Measurements from ENCODE around the gene SPIRE1.

DNA sequence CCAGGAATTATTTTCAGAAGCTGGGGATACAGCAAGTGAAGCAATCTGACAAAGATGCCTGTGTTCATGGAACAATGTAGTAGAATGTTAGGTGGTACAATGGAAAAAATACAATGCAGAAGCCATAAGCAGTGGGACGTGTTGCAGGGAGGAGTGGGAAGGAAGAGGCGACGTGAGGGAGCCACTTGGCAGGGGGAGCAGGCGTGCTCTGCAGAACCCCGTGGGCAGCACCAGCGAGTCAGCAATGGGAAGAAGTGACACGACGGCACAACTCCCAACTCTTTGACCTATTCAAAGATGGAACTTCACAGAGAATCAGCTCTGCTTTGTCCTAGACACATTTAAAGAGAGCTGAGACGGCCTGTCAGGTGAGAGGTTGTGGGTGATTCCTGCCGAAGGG lies 219.7 kb downstream of the SPIRE1 start:
- no peak for TF ChIP-seq EZH2 (IDR thresholded peaks at IDR 0.05; ENCODE audit: insufficient read depth, poor library complexity, severe bottlenecking)
- TF ChIP-seq EZH2phosphoT487 (IDR thresholded peaks at IDR 0.05; ENCODE audit: insufficient read depth, low read depth): no peak

All from GM23248 (cell line).